ENCODE measurements around the gene TFB1M. TPM values are rescaled to one million over a fixed set of nuclear protein-coding genes. Genes with fewer than 3 reads are reported as not detected.
"Not testable (repeated sequence)": the region's sequence is repeated elsewhere in the genome, so short reads cannot be mapped to it uniquely, and the experiment has no call there.

Gene TFB1M
- total RNA-seq, 2 experiments from 2014 or later, result 45.0 to 46.3 TPM

DNA sequence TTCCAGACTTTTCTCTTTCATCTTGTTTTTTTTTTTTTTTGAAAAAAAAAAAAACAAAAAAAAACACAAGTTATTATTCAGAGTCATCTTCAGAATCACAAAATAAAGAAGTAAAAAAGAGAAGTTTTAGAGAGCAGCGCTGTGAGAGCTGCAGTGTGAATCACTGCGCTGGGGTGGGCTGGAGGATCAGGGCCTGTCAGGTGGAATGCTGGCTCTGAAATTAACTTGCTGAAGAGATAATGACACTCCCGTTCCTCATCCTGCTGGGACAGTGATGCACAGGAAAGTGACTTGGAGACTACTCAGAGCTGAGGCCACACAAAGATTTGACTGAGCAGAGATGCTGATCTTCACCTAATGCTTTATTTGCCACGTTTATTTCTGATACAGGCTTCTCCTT, 93.2 kb downstream of the TFB1M start:
- ChIA-PET CTCF (interaction anchor here (1.4 kb wide), 1 partner anchor 12 kb away, joined by 3 read pairs; no protein-coding TSS in a partner anchor), POLR2A (no interaction called here)

DNA sequence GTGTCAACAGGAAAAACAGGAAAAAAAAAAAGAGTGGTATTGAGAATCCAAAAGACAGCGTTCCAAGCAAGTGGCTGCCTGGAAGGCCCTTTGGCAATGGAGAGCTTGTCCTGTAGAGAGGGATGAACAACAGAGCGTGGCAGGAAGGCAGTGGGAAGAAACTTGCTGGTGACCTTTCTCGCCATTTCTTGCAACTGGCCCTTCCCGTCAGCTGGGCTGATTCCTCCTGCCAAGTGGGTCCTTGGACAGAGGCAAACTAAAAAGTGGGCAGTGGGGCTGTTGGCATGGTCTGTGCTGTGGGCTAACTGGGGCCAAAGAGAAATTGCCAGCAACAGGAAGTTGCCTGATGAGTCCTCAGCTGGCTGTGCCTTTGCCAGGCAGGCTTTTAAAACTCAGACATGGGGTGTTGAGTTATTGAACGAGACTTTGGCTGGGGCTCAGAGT, 94.4 kb downstream of the TFB1M start:
- CTCF ChIA-PET, result no interaction called here
- POLR2A ChIA-PET, result no interaction called here

DNA sequence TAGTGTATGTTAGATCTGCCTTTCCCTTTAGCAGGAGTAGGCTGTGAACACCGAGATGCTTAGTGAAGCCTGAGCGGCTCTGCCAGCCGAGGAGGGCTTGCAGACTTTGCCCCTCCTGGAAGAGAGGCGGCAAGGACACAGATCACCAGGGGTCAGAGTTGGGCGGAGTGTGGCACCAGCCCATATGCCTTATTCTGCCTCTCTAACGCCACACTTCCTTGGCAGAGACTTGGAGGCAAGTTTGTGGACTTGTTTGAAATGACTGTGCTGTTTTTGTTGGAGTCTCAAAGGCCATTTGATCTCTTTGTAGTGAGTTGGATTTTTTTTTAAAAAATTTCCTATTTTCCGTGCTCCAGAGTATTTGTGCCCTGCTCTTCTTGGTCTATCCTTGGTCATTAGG, 95.0 kb downstream of the TFB1M start:
- ChIA-PET POLR2A (no interaction called here), CTCF (no interaction called here)

DNA sequence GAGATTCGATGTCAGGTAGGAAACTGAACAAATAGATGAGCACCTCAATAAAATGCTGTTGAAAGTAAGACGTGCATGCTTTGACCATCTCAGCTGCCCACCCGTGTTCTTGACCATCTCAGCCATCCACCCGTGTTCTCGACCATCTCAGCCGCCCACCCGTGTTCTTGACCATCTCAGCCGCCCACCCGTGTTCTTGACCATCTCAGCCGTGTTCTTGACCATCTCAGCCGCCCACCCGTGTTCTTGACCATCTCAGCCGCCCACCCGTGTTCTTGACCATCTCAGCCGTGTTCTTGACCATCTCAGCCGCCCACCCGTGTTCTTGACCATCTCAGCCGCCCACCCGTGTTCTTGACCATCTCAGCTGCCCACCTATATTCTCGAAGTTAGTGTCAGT, 95.6 kb downstream of the TFB1M start:
- POLR2A ChIA-PET, CTCF ChIA-PET: not testable (repeated sequence)

DNA sequence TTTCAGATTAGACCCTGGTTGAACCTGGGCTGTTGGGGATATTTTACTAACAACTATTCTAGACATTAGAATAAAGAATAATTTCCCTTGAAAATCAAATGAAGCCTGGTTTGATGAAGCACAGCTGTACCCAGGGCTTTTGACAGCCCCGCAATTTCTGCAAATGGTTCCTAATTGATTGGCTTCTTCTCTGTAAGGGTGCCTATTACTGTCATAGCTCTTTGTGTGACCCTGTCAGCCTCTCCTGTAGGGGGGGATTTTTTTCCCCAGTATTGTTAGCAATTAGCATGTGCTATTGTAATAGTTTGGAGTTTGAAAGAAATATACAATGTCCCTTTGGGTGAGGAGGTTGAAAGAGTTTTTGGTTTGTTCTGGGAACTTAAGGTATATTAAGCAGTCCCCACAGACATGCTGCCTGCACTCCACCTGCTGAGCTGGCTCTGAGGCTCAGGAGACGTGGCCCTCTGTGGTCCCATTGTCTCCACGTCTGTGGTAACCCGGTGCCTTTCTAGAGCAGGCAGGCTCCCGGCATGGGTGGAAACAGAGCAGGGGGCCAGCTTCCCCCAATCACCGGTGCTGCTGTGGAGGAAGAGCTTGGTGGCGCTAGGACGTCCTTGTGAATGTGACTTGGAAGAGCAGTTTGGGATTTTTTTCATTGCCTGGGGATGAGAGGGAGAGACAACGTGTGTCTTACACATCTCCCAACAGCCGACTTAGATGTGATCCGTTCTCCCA, 97.8 kb downstream of the TFB1M start:
- ChIA-PET POLR2A (no interaction called here), CTCF (no interaction called here)

DNA sequence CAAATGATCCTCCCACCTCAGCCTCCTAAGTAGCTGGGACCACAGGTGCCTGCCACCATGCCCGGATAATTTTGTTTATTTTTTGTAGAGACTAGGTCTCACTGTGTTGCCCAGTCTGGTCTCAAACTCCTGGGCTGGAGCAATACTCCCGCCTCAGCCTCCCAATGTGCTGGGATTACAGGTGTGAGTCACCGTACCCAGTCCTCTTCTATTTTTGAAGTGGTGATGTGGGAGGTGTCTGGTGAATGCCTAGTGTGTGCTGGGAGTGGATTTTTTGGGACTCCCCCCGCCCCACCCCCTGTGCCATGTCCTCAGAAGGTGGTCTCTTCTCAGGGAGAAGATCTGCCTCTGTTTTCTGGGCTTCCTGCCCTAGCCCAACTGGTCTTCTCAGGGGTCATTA, 98.4 kb downstream of the TFB1M start:
- ChIA-PET CTCF (no interaction called here), POLR2A (no interaction called here)

DNA sequence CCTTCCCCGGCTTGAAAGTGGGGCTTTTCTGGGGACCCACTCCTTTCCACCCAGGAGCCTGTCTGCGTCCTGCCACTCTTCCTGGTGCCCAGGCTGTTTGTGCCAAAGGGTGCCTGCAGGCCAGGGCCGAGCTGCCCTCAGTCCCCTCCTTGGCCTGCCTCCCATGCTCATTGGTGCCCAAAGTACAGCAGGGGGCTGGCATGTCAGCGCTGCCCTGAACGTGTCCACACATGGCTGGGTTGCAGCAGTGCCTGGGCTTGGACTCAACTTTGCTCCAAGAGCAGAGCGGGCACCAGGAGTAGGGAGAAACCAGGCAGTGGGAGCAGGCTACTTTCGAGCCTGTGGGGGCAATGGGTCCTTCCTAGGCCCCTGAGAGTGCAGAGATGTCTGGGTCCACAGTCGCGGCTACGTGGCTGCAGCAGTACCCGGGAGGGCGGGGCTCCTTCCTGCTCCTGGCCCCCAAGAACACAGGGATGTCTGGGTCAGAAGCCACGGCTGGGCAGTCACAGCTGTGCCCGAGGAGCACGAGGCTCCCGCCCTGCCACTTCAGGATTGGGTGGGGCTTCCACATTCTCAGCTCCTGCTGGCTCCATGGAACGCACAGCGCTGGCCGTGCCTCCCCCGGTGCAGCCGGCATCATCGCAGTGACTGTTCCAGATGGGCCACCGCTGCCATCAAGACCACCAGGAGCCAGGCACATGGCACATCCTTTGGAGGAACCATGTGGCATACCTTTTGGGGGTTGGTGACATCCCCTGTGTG, 100.5 kb downstream of the TFB1M start:
- ChIA-PET CTCF (interaction anchor here (0.7 kb wide), 1 partner anchor 205 kb away, joined by 3 read pairs; no protein-coding TSS in a partner anchor), POLR2A (no interaction called here)

DNA sequence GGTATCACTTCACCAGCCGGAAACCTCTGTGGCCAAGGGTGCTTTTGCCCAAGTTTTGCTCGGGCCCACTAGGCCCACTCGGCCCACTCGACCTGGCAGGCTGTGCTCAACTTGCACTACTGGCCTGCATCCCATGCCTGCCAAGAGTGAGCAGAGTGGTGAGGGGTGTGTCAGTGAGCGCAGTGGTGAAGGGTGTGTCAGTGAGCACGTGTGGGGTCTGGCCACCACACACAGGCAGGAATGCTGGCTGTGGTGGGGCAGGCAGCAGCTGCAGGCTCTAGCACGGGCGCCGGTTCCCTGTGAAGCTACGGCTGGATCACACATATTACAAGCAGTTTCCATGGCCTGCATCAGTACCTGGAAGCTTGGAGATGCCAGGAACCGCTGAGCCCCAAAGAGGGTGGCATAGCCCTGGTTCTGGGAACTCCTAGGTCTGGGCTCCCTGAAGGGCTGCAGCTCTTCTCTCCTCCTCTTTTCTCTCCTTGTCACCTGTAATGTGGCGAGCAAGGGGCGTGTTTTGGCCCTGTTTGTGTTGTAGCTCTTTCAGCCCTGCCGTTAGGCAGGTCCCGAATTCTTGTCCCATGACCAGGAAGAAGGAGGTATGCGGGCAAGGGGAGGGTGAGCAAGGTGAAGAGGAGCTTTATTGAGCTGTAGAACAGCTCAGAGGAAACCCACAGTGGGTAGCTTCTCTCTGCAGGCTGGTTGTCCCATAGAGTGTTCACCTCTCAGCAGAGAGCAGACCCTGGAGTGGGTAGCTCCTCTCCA, 101.5 kb downstream of the TFB1M start:
- POLR2A ChIA-PET, result no interaction called here
- CTCF ChIA-PET, result interaction anchor here (0.7 kb wide), 1 partner anchor 206 kb away, joined by 3 read pairs; no protein-coding TSS in a partner anchor

DNA sequence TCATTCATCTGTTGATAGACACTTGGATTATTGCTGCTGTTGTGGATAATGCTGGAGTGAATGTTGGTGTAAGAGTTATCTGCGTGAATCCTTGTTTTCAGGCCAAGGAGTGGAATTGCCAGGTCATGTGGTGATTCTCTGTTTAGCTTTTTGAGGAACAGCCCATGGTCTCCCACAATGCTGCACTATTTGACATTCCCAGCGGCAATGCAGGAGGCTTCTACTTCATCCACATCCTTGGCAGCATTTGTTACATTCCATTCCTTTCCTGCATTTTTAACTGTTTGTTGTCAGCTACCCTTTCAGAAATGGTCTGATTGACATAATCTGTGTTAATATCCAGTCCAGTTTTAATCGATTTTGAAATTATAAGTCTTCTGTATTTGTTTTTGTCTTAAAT, 102.2 kb downstream of the TFB1M start:
- CTCF ChIA-PET, result no interaction called here
- POLR2A ChIA-PET, result no interaction called here

DNA sequence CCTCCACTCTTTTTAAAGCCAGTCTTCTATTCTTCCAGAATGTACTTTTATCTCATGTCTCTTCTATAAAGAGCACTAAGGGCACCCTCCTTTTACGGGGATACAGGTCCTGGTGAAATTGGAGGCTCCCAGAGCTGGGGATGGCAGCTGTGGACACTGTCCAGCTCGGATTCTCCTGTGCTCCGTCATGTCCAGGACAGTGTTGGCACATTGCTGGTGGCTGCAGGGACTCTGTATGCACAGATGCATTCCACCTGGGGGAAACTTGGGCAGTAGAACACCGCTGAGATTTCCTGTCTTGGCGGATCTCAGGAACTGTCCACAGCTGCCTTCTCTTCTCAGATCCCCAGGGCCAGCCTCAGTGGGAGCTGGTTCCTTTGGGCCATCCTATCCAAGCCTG, 107.1 kb downstream of the TFB1M start:
- POLR2A ChIA-PET, result no interaction called here
- CTCF ChIA-PET, result interaction anchor here (1.1 kb wide), 1 partner anchor 19 kb away, joined by 3 read pairs; no protein-coding TSS in a partner anchor

Other genes with a start within 250 kb of the TFB1M start
- gene CLDN20, start 50.5 kb downstream of the TFB1M start, total RNA-seq, result not detected
- not detected for gene NOX3, start 141.4 kb upstream of the TFB1M start, total RNA-seq